Anterior cingulate cortex (tissue), 58 donors: ENCODE results near the gene PPARA.

Source experiments
- DNase-seq, 58 donors: peaks; one replicate each; lab custom pipeline; 2025; lab: John Stamatoyannopoulos, UW

PPARA gene

DNA sequence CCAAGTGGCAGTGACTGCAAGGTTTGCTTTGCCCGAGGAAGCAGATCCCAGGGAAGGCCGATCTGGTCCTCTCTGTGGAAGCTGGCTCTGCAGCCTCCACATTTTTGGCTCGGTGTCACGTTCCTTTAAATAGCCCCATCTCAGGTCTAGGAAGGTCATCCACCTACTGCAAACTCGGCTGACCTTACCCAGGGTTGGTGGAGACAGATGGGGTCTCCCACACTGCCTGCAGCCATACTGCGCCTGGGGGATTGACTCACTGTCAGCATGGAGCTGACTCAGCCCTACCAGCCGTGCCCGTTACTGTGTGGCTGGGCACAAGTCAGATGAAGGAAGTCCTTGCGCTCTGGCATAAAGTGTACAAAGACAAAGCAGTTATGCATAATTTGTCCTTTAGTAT is 82.9 kb downstream of the PPARA start:
- DNase-seq, result peak in 39 of 58 donors; percentile 4 to 67 (median 27)

- DNase-seq, result no peak
Measured at GRCh38 chr22:46234969-46235368, 84.6 kb downstream of the PPARA start.

DNA sequence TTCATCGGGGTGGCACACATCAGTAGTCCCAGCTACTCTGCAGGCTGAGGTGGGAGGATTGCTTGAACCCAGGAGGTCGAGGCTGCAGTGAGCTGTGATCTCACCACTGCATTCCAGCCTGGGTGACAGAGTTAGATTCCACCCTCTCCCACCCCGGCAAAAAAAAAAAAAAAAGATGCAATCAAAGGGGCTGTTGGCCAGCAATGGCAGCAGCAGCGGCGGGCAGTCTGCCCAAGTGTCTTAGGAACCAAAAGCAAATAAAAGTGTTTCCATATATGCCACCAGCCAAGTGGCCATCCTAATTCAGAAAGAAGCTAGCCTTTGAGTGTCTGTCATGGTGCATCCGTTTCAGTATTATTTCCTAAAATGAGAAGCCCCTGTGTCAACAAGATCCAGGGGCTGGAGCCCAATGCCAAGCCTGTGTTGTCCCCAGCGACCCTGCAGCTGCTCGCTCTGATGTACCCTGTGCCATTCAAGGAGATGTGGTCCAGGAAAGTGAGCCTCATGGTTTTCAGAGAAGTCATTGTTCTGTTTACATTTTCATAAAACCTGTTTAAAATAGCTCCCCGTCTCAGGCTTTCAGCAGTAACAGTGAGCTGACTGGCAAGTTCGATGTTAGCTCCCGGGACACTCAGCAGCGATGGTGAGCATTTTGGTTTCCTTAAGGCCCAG is 87.3 kb downstream of the PPARA start:
- peak in 3 of 58 donors; percentile 2 to 32 (median 8) for DNase-seq

DNA sequence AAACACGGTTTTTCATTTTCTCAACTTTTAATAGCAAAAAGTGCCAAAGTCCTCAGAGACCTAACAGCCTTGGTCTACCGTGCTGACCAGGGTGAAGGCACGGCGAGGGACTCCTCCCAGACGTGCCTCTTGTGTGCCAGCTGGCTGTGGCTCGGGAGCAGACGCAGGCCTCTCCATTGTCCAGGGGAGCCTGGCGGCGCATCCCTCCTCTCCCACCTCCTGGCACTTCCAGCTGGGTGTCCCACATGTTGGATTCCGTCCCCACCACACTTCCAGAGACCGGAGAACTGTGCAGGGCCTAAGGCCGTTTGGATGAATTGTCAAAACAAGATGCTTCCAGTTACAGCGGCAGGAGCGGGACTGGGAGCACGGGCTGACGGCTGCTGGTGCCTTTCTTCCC is 88.2 kb downstream of the PPARA start:
- peak in 32 of 58 donors; percentile 12 to 78 (median 35) for DNase-seq

GRCh38 chr22:46239261-46240048 is 89.1 kb downstream of the PPARA start:
- peak in 1 of 58 donors; percentile 9 for DNase-seq

GRCh38 chr22:46240073-46240472 is 89.7 kb downstream of the PPARA start:
- DNase-seq, result no peak

DNA sequence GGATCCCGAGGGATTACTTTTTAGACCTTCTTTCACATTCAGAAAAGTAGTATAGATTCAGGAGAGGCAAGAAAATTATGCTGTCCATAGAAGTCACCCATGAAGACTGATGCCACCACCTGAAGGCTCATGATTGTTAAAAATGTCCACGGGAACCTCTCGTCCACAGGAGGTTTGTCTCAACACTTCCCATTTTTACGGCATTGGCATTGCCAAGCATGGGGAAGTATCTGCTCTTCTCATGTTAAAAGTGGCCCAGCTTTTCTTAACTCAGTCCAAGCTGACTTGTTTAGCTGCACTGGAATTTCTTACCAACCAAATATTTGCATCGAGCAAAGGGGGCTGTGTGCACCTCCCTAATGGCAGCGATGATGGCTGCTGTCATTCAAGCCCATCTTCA is 90.2 kb downstream of the PPARA start:
- no peak for DNase-seq

- DNase-seq, result no peak
Measured at GRCh38 chr22:46240907-46241306, 90.6 kb downstream of the PPARA start.

- no peak for DNase-seq
Measured at GRCh38 chr22:46241396-46242007, 91.2 kb downstream of the PPARA start.

- DNase-seq, result no peak
Measured at GRCh38 chr22:46242076-46242475, 91.8 kb downstream of the PPARA start.

DNA sequence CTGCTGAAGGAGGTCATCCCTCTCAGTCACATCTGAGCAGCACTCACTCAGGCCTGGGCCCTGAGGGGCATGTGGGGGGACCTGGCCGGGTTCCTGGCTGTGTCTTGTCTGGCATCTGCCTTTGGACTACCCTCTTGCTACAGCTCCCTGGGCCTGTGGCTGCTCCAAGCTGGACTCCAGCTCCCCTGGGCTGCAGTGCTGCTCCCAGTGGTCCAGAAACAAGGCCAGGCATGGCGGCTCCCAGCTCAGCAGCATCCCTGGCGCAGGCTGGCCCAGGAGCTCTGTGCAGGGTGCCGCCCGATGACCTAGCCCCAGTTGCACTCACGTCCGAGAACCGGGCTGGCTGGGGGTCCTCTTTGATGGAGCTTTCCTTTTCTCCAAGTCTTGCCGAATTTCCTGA is 94.4 kb downstream of the PPARA start:
- DNase-seq, result no peak

DNA sequence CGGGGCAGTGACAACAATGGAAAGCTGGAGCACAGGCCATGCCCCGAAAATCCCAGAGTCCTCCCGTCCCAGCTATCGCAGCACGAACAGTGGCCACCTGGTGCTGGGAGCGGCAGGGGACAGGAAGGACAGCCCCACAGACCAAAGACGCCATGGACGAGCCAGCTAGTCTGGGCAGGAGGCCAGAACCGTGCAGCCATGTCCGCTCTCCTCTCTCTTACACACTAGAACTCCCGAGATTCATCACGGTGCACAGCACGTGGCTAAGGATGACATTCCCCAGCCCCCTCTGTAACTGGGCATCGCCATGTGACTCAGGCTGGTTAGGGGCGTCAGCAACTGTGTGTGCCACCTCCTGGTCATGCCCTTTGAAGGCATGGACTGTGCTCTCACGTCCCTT is 95.2 kb downstream of the PPARA start:
- DNase-seq, result peak in 37 of 58 donors; percentile 7 to 77 (median 39)

GRCh38 chr22:46246178-46246577 is 95.9 kb downstream of the PPARA start:
- no peak for DNase-seq

- DNase-seq, result no peak
Measured at GRCh38 chr22:46247443-46247975, 97.2 kb downstream of the PPARA start.

- DNase-seq, result peak; percentile 45 to 91 (median 85)
Measured at GRCh38 chr22:46250035-46250782, 99.9 kb downstream of the PPARA start, which contains the start of gene CDPF1. TSS of gene CDPF1 (minus strand) at chr22:46250293. CDS start at chr22:46248284, 2,009 bp downstream.

- DNase-seq, result no peak
Measured at GRCh38 chr22:46250783-46251125, 100.4 kb downstream of the PPARA start.

GRCh38 chr22:46251266-46251665 is 100.9 kb downstream of the PPARA start:
- no peak for DNase-seq

- no peak for DNase-seq
Measured at GRCh38 chr22:46251816-46252380, 101.6 kb downstream of the PPARA start.

- no peak for DNase-seq
Measured at GRCh38 chr22:46256358-46256958, 106.1 kb downstream of the PPARA start.

DNA sequence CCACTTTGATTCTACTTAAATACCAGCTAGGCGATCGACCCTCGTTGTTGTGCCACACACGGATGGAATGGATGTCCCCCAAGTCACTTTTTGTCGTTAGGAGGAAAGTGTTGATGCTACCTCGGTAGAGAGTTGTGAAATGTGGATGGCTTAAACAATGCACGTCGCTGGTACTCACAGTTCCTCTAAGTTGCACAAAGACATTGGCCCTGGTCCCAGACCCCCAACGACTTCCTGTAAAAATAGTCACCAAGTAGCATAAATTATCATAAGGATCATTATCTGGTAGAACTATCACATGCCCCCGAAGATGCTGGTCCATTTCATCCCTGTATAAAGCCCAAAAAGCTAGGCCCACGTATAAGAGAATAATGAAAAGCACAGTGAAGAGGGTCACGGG is 109.0 kb downstream of the PPARA start:
- no peak for DNase-seq
